Large intestine (tissue), 3 donors: ENCODE results near the gene KIRREL3. TPM values are rescaled to one million over a fixed set of nuclear protein-coding genes. Genes with fewer than 3 reads are reported as not detected.

Source experiments
- DNase-seq, 2 donors: peaks; one replicate each; pipeline versions ENCODE4 v3.0.0 to v3.0.0-alpha.2; 2013
- H3K27ac ChIP-seq: one replicate; pipeline ENCODE4 v1.5.1; 2013; ENCODE audit warnings: low read length
- H3K27me3 ChIP-seq: 2 replicates; pipeline ENCODE4 v1.6.1; 2013; ENCODE audit warnings: low read length; ENCODE audit not compliant: control insufficient read depth, insufficient read depth
- H3K36me3 ChIP-seq: 2 replicates; pipeline ENCODE4 v1.6.1; 2013; ENCODE audit warnings: low read length; ENCODE audit not compliant: control insufficient read depth, insufficient read depth
- H3K4me1 ChIP-seq: one replicate; pipeline ENCODE4 v1.6.1; 2013; ENCODE audit warnings: low read length; ENCODE audit not compliant: control insufficient read depth, insufficient read depth
- H3K4me3 ChIP-seq: one replicate; pipeline ENCODE4 v1.5.1; 2013; ENCODE audit warnings: low read length
- H3K9me3 ChIP-seq: one replicate; pipeline ENCODE4 v1.6.1; 2013; ENCODE audit warnings: mild to moderate bottlenecking, low read depth, low read length, moderate library complexity; ENCODE audit not compliant: control insufficient read depth
- WGBS: methylation state at CpG from one replicate; pipeline ENCODE4 v1.1.5; 2013; ENCODE audit warnings: low lambda C conversion rate; ENCODE audit not compliant: insufficient coverage; 5-methylcytosine and 5-hydroxymethylcytosine counted together
- polyA plus RNA-seq: library from polyadenylated mRNA; unstranded; fragments of 120-200 nt; gene quantifications from one replicate; pipeline ENCODE4 v1.2.1, GENCODE V29; 2013

The KIRREL3 gene
- polyA plus RNA-seq, 1 donor = 0.96 TPM

GRCh38 chr11:126545057-126545555 lies 455.5 kb downstream of the KIRREL3 start:
- peaks cover 38% of the 10 kb centered on the region for H3K27me3 ChIP-seq
- WGBS = no CpG with 5 or more reads among the region's 8 CpGs

GRCh38 chr11:126544108-126545056 lies 456.2 kb downstream of the KIRREL3 start:
- H3K4me1 ChIP-seq = no peaks in the 10 kb centered on the region
- no peaks in the 10 kb centered on the region for H3K9me3 ChIP-seq
- no peak overlapping the region for H3K4me3 ChIP-seq
- no peak overlapping the region for H3K27ac ChIP-seq
- WGBS = no CpG with 5 or more reads among the region's 15 CpGs
- no peaks in the 10 kb centered on the region for H3K36me3 ChIP-seq
- DNase-seq = peak in 1 of 2 donors; percentile 2
- peaks cover 34% of the 10 kb centered on the region for H3K27me3 ChIP-seq

More at GRCh38 chr11:126545057-126545555, 455.5 kb downstream of the KIRREL3 start:
- no peak for DNase-seq
- H3K4me1 ChIP-seq = no peaks in the 10 kb centered on the region
- H3K9me3 ChIP-seq = no peaks in the 10 kb centered on the region
- no peak overlapping the region for H3K4me3 ChIP-seq
- no peak overlapping the region for H3K27ac ChIP-seq
- no peaks in the 10 kb centered on the region for H3K36me3 ChIP-seq

GRCh38 chr11:126543691-126544090 lies 456.9 kb downstream of the KIRREL3 start:
- no peaks in the 10 kb centered on the region for H3K36me3 ChIP-seq
- no peaks in the 10 kb centered on the region for H3K9me3 ChIP-seq
- H3K4me1 ChIP-seq = no peaks in the 10 kb centered on the region
- H3K27me3 ChIP-seq = peaks cover 33% of the 10 kb centered on the region
- DNase-seq = no peak
- no peak overlapping the region for H3K4me3 ChIP-seq
- H3K27ac ChIP-seq = no peak overlapping the region
- WGBS = no CpG with 5 or more reads among the region's 7 CpGs

- H3K36me3 ChIP-seq = no peaks in the 10 kb centered on the region
- no peak overlapping the region for H3K4me3 ChIP-seq
- H3K4me1 ChIP-seq = no peaks in the 10 kb centered on the region
- H3K27ac ChIP-seq = no peak overlapping the region
- no CpG with 5 or more reads among the region's 4 CpGs for WGBS
- H3K9me3 ChIP-seq = no peaks in the 10 kb centered on the region
- peaks cover 33% of the 10 kb centered on the region for H3K27me3 ChIP-seq
- DNase-seq = no peak
These were observed 458.1 kb downstream of the KIRREL3 start for GRCh38 chr11:126542334-126543015.

- H3K36me3 ChIP-seq = no peaks in the 10 kb centered on the region
- H3K4me1 ChIP-seq = no peaks in the 10 kb centered on the region
- no peaks in the 10 kb centered on the region for H3K9me3 ChIP-seq
- no peak for DNase-seq
- H3K4me3 ChIP-seq = no peak overlapping the region
- H3K27me3 ChIP-seq = peaks cover 7% of the 10 kb centered on the region
- WGBS = 0% methylated on average over 1 of the region's 4 CpGs
- H3K27ac ChIP-seq = no peak overlapping the region
These were observed 462.5 kb downstream of the KIRREL3 start for GRCh38 chr11:126538071-126538470.

- Histone ChIP-seq H3K9me3 (no peaks in the 10 kb centered on the region), H3K4me1 (no peaks in the 10 kb centered on the region), H3K4me3 (no peak overlapping the region), H3K27ac (no peak overlapping the region), H3K36me3 (no peaks in the 10 kb centered on the region), H3K27me3 (peaks cover 5% of the 10 kb centered on the region)
- DNase-seq = no peak
- no CpG with 5 or more reads among the region's 4 CpGs for WGBS
These were observed 463.1 kb downstream of the KIRREL3 start for GRCh38 chr11:126537492-126537891.

GRCh38 chr11:126534141-126534805 lies 466.3 kb downstream of the KIRREL3 start:
- peaks cover under 1% of the 10 kb centered on the region for H3K27me3 ChIP-seq
- H3K4me1 ChIP-seq = no peaks in the 10 kb centered on the region
- H3K9me3 ChIP-seq = no peaks in the 10 kb centered on the region
- no peak for DNase-seq
- H3K4me3 ChIP-seq = no peak overlapping the region
- no CpG with 5 or more reads among the region's 17 CpGs for WGBS
- no peaks in the 10 kb centered on the region for H3K36me3 ChIP-seq
- H3K27ac ChIP-seq = no peak overlapping the region

GRCh38 chr11:126533560-126533959 lies 467.0 kb downstream of the KIRREL3 start:
- Histone ChIP-seq H3K9me3 (no peaks in the 10 kb centered on the region), H3K27ac (no peak overlapping the region), H3K27me3 (peaks cover 4% of the 10 kb centered on the region), H3K4me1 (no peaks in the 10 kb centered on the region), H3K36me3 (no peaks in the 10 kb centered on the region), H3K4me3 (no peak overlapping the region)
- no peak for DNase-seq
- no CpG with 5 or more reads among the region's 6 CpGs for WGBS

GRCh38 chr11:126530416-126530815 lies 470.2 kb downstream of the KIRREL3 start:
- WGBS = no CpG with 5 or more reads among the region's 8 CpGs
- no peaks in the 10 kb centered on the region for H3K9me3 ChIP-seq
- H3K36me3 ChIP-seq = no peaks in the 10 kb centered on the region
- no peak for DNase-seq
- no peaks in the 10 kb centered on the region for H3K4me1 ChIP-seq
- H3K4me3 ChIP-seq = no peak overlapping the region
- H3K27me3 ChIP-seq = peaks cover 4% of the 10 kb centered on the region
- no peak overlapping the region for H3K27ac ChIP-seq

- no peak for DNase-seq
- Histone ChIP-seq H3K9me3 (no peaks in the 10 kb centered on the region), H3K4me3 (no peak overlapping the region), H3K36me3 (no peaks in the 10 kb centered on the region), H3K4me1 (no peaks in the 10 kb centered on the region), H3K27ac (no peak overlapping the region), H3K27me3 (peaks cover 4% of the 10 kb centered on the region)
- WGBS = no CpG with 5 or more reads among the region's 10 CpGs
These were observed 471.5 kb downstream of the KIRREL3 start for GRCh38 chr11:126529037-126529436.
